GM12878 (cell line): ENCODE measurements around the gene TUBA1A.

Experiments
- CTCF ChIP-seq, 3 experiments: IDR thresholded peaks in 2 of 3; conservative IDR thresholded peaks in 1 of 3; 2 replicates each; pipeline ENCODE4 v1.5.1; 2011; ENCODE audit warnings: low read depth in 3 of 3, low read length in 3 of 3, mild to moderate bottlenecking in 3 of 3, control low read depth in 2 of 3, moderate library complexity in 2 of 3, inconsistent platforms in 1 of 3, mixed read lengths in 1 of 3; ENCODE audit not compliant: control insufficient read depth in 2 of 3, insufficient read depth in 1 of 3; ENCODE audit errors: extremely low read depth in 1 of 3
- EP300 ChIP-seq, 2 experiments: fragments of 150-350 bp in 1 of 2; IDR thresholded peaks; 2 replicates each; pipeline ENCODE4 v1.6.1; 2011 to 2012; ENCODE audit warnings: low read depth in 2 of 2, low read length in 2 of 2, borderline replicate concordance in 1 of 2, improper control_type of control experiment in 1 of 2, inconsistent platforms in 1 of 2; ENCODE audit not compliant: control insufficient read depth in 1 of 2
- FOXM1 ChIP-seq: IDR thresholded peaks from 2 replicates; pipeline ENCODE4 v1.6.1; 2012; ENCODE audit warnings: low read depth, mild to moderate bottlenecking, inconsistent platforms, low read length, moderate library complexity
- JUND ChIP-seq: IDR thresholded peaks from 2 replicates; pipeline ENCODE4 v1.6.1; 2012; ENCODE audit warnings: low read depth, mild to moderate bottlenecking, low read length, improper control_type of control experiment, moderate library complexity
- PAX8 ChIP-seq: fragments of 450-650 bp; IDR thresholded peaks from 2 replicates; pipeline ENCODE4 v1.6.1; 2017; ENCODE audit warnings: mild to moderate bottlenecking, moderate library complexity
- PBX3 ChIP-seq: IDR thresholded peaks from 2 replicates; pipeline ENCODE4 v1.6.1; 2011; ENCODE audit warnings: mild to moderate bottlenecking, low read depth, low read length, moderate library complexity; ENCODE audit not compliant: insufficient replicate concordance
- SREBF1 ChIP-seq: IDR thresholded peaks from 2 replicates; pipeline ENCODE4 v1.6.1; 2012; ENCODE audit warnings: mild to moderate bottlenecking, low read length
- SUZ12 ChIP-seq: fragments of 200-600 bp; sonication (generic); IDR thresholded peaks from one replicate; pipeline ENCODE4 v1.6.1; 2018; ENCODE audit warnings: antibody characterized with exemption, mild to moderate bottlenecking; ENCODE audit not compliant: unreplicated experiment
- USF2 ChIP-seq: IDR thresholded peaks from 2 replicates; pipeline ENCODE4 v1.6.1; 2011; ENCODE audit warnings: low read depth, low read length, improper control_type of control experiment, borderline replicate concordance
- ZNF274 ChIP-seq: IDR thresholded peaks from one replicate; pipeline ENCODE4 v1.8.0; 2011; ENCODE audit not compliant: insufficient read length, insufficient read depth

GRCh38 chr12:49212572-49212971, 23.7 kb upstream of the TUBA1A start:
- TF ChIP-seq CTCF (IDR thresholded peaks at IDR 0.05 in 2 of 3, conservative IDR thresholded peaks at IDR 0.05 in 1 of 3; ENCODE audit: control insufficient read depth in 2 of 3, extremely low read depth in 1 of 3, insufficient read depth in 1 of 3, low read depth in 3 of 3, low read length in 3 of 3) (no peak), PAX8 (no peak), EP300 (IDR thresholded peaks at IDR 0.05; ENCODE audit: borderline replicate concordance in 1 of 2, control insufficient read depth in 1 of 2, low read depth in 2 of 2, low read length in 2 of 2) (no peak), PBX3 (no peak), JUND (no peak), SREBF1 (no peak), USF2 (no peak), ZNF274 (no peak), SUZ12 (no peak), FOXM1 (no peak)
